GM18519 (cell line): Measurements from ENCODE around the gene GDPD4.

Experiments
- ATAC-seq: cut with Tn5 transposase; IDR thresholded peaks from one replicate; pipeline ENCODE4 v1.9.1; 2021; ENCODE audit warnings: mild to moderate bottlenecking, moderate library complexity; ENCODE audit not compliant: unreplicated experiment, low FRiP score

GDPD4 gene

GRCh38 chr11:77179681-77180080 is 121.8 kb downstream of the GDPD4 start:
- ATAC-seq, result no peak

DNA sequence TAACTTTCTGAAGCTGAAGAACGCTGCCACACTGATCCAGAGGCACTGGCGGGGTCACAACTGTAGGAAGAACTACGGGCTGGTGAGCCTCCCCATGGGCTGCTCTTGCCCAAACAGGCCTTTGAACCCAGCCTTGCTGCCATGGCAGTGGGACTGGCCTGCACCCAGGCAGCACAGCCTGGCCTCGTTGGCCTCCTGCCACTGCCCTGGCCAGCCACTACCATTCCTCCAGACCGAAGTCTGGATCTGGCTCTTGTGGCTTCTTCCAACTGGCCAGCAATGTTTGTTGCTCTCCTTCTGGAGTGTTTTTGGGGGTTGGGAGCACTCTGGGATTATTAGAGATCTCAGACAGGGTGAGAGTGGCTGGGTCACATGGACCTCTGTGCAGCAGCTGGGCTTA is 122.4 kb downstream of the GDPD4 start:
- ATAC-seq, result no peak

DNA sequence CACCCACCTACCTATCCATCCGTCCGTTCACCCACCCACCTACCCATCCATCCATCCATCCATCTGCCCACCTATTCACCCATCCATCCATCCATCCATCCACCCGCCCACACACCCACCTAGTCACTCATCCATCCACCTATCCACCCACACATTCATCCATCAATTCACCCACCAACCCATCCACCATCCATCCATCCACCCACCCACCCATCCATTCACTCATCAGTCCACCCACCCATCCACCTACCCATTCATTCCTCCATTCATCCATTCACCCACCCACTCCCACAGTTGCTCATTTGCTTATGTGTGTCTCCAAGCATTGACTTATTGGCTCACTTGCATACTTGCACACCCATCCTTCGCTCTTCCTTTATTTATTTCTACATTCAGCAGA is 123.3 kb downstream of the GDPD4 start:
- ATAC-seq, result no peak

DNA sequence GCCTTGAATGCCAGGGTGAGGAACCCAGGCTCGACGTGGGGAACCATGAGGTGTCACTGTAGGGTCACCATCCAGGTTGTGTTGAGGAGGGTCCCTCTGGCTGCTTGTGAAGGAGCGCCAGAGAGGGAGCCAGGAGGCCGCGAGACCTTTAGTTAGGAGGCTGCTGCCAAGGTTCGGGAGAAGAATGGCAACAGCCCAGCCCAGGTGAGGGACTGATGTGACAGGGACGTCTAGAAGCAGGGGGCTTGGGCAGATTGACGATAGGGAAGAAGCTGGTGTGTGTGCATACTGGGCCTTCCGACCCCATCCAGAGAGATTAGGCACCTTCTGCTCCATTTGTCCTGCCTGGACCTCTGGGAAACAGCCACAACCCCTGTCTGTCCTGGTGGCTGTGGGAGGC is 124.5 kb downstream of the GDPD4 start:
- no peak for ATAC-seq

DNA sequence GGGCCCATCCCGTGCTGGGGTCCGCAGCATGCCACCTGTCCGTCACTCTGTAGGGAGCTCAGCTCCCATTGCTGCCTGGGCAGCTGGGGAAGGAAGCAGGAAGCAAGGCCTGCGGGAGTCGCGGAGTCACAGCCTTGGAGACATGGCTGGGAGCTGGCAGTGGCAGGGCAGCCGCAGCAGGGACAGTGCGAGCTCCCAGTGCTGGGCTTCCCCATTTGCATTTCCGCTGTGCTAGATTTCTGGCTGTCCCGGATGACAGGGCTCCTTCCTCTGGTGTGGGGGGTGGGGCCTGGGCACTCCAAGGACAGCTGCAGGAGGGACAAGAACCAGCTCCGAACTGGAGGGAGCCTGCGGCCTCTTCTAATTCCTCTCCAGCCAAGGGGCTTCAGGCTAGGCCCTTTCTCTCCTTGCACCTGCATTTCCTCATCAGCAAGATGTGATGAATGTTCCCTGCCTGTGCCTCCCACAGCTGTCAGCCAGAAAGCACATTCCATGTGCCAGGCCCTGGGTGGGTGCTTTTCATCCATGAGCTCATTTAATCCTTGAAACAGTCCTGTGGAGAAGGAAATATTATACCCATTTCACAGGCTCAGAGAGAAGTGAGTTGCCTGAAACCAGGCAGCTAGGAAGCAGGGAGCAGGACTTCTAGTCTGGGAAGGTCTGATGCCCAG is 125.5 kb downstream of the GDPD4 start:
- ATAC-seq, result no peak

DNA sequence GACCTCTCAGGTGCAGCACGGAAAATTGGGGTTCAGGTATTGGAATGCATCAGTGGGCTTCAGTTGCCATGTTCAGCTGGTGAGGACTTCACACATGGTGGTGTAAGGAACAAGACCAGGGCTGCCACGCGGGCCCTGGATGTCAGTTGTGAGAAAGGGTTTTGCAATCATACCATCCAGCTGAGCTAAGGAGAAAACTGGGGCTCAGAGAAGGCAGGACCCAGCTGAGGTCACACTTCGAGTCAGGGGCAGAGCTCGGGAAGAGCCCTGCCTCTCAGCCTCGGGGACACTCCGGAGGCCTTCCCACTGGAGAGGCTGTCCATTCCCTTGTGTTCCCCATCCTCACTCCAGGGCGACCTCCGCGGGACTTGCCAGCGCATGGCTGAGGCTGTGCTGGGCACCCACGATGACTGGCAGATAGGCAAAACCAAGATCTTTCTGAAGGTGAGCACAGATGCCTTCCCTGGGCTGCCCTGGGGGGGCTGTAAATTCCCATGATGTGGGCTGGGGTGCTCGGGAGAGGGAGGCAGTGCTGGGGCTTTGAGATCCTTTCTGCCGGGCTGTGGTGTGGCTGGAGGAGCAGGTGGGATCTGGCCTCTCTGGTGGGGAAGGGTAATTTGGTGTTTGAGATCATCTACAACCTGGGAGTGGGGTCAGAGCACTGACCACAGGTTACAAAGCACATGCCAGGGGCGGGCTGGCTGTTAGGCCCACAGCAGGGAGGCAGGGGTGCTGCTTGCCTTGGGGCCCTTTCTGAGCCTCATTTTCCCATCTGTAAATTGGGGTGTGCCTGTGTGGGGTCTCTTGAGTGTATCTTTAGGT is 126.3 kb downstream of the GDPD4 start:
- no peak for ATAC-seq

DNA sequence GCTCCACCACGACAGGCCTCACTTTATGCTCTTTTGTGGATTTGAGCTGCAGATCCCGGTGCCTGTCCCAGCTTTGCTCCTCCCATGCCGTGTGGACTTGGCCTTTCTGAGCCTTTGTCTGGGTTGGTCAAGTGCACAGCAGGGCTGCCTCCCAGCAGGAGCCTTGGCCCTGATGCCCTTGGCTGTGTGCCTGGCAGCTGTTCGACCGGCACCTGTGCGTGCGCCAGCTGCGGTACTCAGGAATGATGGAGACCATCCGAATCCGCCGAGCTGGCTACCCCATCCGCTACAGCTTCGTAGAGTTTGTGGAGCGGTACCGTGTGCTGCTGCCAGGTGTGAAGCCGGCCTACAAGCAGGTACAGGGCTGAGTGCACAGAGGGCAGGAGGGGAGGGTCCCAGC is 126.9 kb downstream of the GDPD4 start:
- no peak for ATAC-seq

- no peak for ATAC-seq
Observed at GRCh38 chr11:77173494-77173893, 128.0 kb downstream of the GDPD4 start.

DNA sequence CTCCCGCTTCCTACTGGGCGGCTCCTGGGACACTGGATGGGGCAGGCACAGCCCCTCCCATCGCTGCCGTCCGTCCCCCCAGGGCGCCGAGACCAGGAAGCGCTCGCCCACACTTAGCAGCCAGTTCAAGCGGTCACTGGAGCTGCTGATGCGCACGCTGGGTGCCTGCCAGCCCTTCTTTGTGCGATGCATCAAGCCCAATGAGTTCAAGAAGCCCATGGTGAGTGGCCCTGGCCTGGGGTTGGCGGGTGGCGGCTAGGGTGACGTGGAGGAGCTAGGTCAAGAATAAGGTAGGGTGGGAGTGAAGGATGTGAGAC is 128.9 kb downstream of the GDPD4 start:
- ATAC-seq, result no peak

GRCh38 chr11:77171885-77172665 is 129.4 kb downstream of the GDPD4 start:
- ATAC-seq, result no peak

DNA sequence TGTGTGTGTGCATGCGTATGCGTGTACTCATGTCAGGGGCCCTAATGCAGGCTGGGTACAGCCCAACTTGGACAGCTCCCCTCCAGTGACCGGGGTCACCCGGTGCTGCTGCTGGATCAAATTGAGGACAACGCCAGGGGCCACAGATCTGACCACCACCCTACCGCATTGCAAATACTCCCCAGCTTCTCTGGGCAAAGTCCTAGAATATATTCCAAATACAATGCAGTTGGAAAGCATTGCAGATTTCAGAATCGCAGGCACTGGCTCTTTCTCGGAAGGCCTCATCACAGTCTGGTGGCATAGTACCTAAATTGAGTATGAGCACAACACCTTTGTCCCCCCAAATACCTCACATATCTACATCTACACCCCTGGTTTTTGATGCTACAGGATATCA is 130.2 kb downstream of the GDPD4 start:
- no peak for ATAC-seq

GRCh38 chr11:77170107-77170506 is 131.4 kb downstream of the GDPD4 start:
- no peak for ATAC-seq

GRCh38 chr11:77167791-77168190 is 133.7 kb downstream of the GDPD4 start:
- no peak for ATAC-seq

GRCh38 chr11:77167111-77167626 is 134.3 kb downstream of the GDPD4 start:
- no peak for ATAC-seq
